ENCODE data around the gene UBL7. TPM values are rescaled to one million over a fixed set of nuclear protein-coding genes. Genes with fewer than 3 reads are reported as not detected.

UBL7 gene
- total RNA-seq, 2 experiments from 2014 or later: 29.5 to 44.1 TPM

DNA sequence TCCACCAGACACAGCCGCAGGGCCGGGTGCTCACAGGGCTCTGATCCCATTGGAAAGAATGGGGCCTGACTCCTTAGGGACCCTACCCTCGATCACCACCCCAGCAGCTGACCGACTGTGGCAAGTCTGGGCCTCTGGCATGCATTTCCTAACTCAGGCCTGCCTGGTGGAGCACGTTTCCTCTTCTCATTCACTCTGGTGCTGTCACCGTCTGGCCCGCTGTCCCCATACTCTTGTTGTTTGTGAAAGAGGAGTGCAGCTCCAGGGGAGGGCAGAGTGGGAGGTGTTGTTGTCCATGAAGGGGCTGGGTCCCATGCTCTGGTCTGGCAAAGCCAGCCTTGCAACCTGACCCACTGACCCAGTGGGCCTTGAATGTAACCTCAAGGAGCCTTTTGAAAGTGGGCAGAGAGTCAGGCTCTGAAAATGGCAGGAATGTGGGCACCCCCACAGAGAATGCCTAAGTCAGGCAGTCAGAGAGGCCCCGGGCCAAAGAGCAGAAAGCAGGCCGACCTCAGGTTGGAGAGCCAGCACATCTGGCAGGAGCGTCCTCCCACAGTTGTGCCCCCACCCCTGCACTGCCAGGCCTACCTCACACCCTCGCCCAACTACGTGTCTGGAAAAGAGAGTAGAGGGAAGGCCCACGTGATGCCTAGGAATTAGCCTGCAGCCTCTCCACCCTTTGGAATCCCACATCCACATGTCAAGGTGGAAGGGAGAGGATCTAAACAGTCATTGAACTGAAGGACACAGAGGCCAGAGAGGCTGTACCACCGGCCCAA is 38.1 kb downstream of the UBL7 start:
- ChIA-PET POLR2A (no interaction called here), CTCF (ENCODE audit: unreplicated experiment) (no interaction called here)
- H3K4me1 ChIP-seq (ENCODE audit: insufficient read depth, low read length, poor library complexity, severe bottlenecking): peaks cover 16% of the 10 kb centered on the region
- no peaks in the 10 kb centered on the region for H3K9me2 ChIP-seq (ENCODE audit: insufficient read depth, low read length)
- BruUV-seq (replicated peaks): no TSS peak
- no peak overlapping the region for H3K27ac ChIP-seq (ENCODE audit: low read depth, low read length, poor library complexity, severe bottlenecking)
- intact Hi-C loops (cut with micrococcal nuclease; ENCODE audit: unreplicated experiment): no loop called here
- H2AFZ ChIP-seq (ENCODE audit: low read length): no peak overlapping the region
- H3K4me3 ChIP-seq (ENCODE audit: low read depth, low read length, poor library complexity, severe bottlenecking): no peak overlapping the region
- no peaks in the 10 kb centered on the region for H4K20me1 ChIP-seq (ENCODE audit: insufficient read depth, low read length)
- no peaks in the 10 kb centered on the region for H3K36me3 ChIP-seq (ENCODE audit: insufficient read depth, low read length)
- H3K79me2 ChIP-seq (ENCODE audit: insufficient read depth, low read depth, low read length): no peaks in the 10 kb centered on the region
- no peaks in the 10 kb centered on the region for H3K9me3 ChIP-seq (ENCODE audit: low read length)
- TF ChIP-seq EZH2phosphoT487 (IDR thresholded peaks at IDR 0.05; ENCODE audit: borderline replicate concordance, low read depth, low read length): no peak
- TF ChIP-seq, protein P1, sequence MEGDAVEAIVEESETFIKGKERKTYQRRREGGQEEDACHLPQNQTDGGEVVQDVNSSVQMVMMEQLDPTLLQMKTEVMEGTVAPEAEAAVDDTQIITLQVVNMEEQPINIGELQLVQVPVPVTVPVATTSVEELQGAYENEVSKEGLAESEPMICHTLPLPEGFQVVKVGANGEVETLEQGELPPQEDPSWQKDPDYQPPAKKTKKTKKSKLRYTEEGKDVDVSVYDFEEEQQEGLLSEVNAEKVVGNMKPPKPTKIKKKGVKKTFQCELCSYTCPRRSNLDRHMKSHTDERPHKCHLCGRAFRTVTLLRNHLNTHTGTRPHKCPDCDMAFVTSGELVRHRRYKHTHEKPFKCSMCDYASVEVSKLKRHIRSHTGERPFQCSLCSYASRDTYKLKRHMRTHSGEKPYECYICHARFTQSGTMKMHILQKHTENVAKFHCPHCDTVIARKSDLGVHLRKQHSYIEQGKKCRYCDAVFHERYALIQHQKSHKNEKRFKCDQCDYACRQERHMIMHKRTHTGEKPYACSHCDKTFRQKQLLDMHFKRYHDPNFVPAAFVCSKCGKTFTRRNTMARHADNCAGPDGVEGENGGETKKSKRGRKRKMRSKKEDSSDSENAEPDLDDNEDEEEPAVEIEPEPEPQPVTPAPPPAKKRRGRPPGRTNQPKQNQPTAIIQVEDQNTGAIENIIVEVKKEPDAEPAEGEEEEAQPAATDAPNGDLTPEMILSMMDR (conservative IDR thresholded peaks at IDR 0.05; ENCODE audit: low read length): no peak
- no peak overlapping the region for H3K4me2 ChIP-seq (ENCODE audit: low read length)
- DNase-seq (ENCODE audit: low spot score): no peak

DNA sequence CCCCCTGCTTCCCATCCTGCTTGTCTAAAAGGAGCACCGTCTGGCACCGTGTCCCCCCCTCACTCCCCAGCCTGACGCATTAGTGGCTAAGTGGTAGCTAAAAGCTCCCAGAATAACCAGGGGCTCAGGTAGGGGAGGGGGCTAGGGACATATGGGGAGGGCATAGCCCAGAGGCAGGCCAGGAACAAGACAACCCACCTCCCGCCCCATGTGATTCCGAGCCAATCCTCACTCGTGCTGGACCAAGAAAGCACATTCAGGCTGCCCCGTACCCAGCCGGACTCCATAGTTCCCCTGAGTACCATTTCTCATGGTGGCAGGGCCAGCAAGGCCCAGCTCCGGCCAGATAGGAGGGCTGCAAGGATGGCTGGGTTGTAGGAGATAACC is 38.7 kb downstream of the UBL7 start:
- no peaks in the 10 kb centered on the region for H3K79me2 ChIP-seq (ENCODE audit: insufficient read depth, low read depth, low read length)
- CTCF ChIA-PET (ENCODE audit: unreplicated experiment): no interaction called here

More for the DNA sequence above, 38.7 kb downstream of the UBL7 start:
- Histone ChIP-seq H3K4me1 (ENCODE audit: insufficient read depth, low read length, poor library complexity, severe bottlenecking) (peaks cover 16% of the 10 kb centered on the region), H3K4me3 (ENCODE audit: low read depth, low read length, poor library complexity, severe bottlenecking) (no peak overlapping the region), H3K36me3 (ENCODE audit: insufficient read depth, low read length) (no peaks in the 10 kb centered on the region), H3K4me2 (ENCODE audit: low read length) (no peak overlapping the region), H2AFZ (ENCODE audit: low read length) (no peak overlapping the region), H3K9me2 (ENCODE audit: insufficient read depth, low read length) (no peaks in the 10 kb centered on the region), H3K27ac (ENCODE audit: low read depth, low read length, poor library complexity, severe bottlenecking) (no peak overlapping the region), H3K9me3 (ENCODE audit: low read length) (no peaks in the 10 kb centered on the region), H4K20me1 (ENCODE audit: insufficient read depth, low read length) (no peaks in the 10 kb centered on the region)
- BruUV-seq (replicated peaks): no TSS peak
- TF ChIP-seq EZH2phosphoT487 (IDR thresholded peaks at IDR 0.05; ENCODE audit: borderline replicate concordance, low read depth, low read length): no peak
- TF ChIP-seq, protein P1 (conservative IDR thresholded peaks at IDR 0.05; ENCODE audit: low read length): no peak
- POLR2A ChIA-PET: interaction anchor here (0.6 kb wide), 1 partner anchor 169 kb away, joined by 3 read pairs; no protein-coding TSS in a partner anchor
- intact Hi-C loops (cut with micrococcal nuclease; ENCODE audit: unreplicated experiment): no loop called here
- DNase-seq (ENCODE audit: low spot score): no peak
